SJSA1 (cell line): ENCODE results near the gene DNAAF1. TPM values are rescaled to one million over a fixed set of nuclear protein-coding genes. Genes with fewer than 3 reads are reported as not detected.

Experiments
- DNase-seq, 2 experiments: peaks; one replicate each; pipeline ENCODE4 v3.0.0-alpha.2; 2015 to 2020; ENCODE audit warnings: low spot score in 2 of 2, low read depth in 1 of 2
- H3K27ac ChIP-seq: fragments of 250-450 bp; sonication (Bioruptor Pico); 2 replicates; pipeline ENCODE4 v1.5.1; 2020; ENCODE audit warnings: mild to moderate bottlenecking, moderate library complexity
- H3K27me3 ChIP-seq: fragments of 250-450 bp; sonication (Bioruptor Pico); replicated peaks from 2 replicates; pipeline ENCODE4 v1.5.1; 2020; ENCODE audit warnings: mild to moderate bottlenecking, moderate library complexity
- H3K36me3 ChIP-seq: fragments of 250-450 bp; sonication (Bioruptor Pico); 2 replicates; pipeline ENCODE4 v1.5.1; 2020; ENCODE audit warnings: mild to moderate bottlenecking
- H3K4me1 ChIP-seq: fragments of 250-450 bp; sonication (Bioruptor Pico); replicated peaks from 2 replicates; pipeline ENCODE4 v1.6.1; 2021; ENCODE audit warnings: mild to moderate bottlenecking
- H3K4me3 ChIP-seq: fragments of 250-450 bp; sonication (Bioruptor Pico); 2 replicates; pipeline ENCODE4 v1.5.1; 2020; ENCODE audit warnings: mild to moderate bottlenecking
- H3K9me3 ChIP-seq: fragments of 250-450 bp; sonication (Bioruptor Pico); replicated peaks from 2 replicates; pipeline ENCODE4 v1.5.1; 2020; ENCODE audit warnings: mild to moderate bottlenecking
- total RNA-seq: library from RNA; depleted of rRNA; stranded (reverse); fragments of >200 nt; shearing (Covaris generic); gene quantifications from 2 replicates; pipeline ENCODE4 v1.2.3, GENCODE V29; 2014

DNAAF1 gene
- total RNA-seq, 1 experiment from 2014 or later = not detected

- DNase-seq = no peak
- peaks cover 70% of the 10 kb centered on the region for H3K36me3 ChIP-seq
- H3K9me3 ChIP-seq = no peaks in the 10 kb centered on the region
- H3K27ac ChIP-seq = no peak overlapping the region
- H3K27me3 ChIP-seq = no peaks in the 10 kb centered on the region
- peaks cover 33% of the 10 kb centered on the region for H3K4me1 ChIP-seq
- H3K4me3 ChIP-seq = no peak overlapping the region
Measured at GRCh38 chr16:84178892-84179611, 33.9 kb downstream of the DNAAF1 start.

GRCh38 chr16:84179612-84180320 lies 34.7 kb downstream of the DNAAF1 start:
- Histone ChIP-seq H3K9me3 (no peaks in the 10 kb centered on the region), H3K4me3 (no peak overlapping the region), H3K27ac (no peak overlapping the region), H3K27me3 (no peaks in the 10 kb centered on the region), H3K4me1 (peaks cover 33% of the 10 kb centered on the region), H3K36me3 (peaks cover 77% of the 10 kb centered on the region)
- no peak for DNase-seq

GRCh38 chr16:84180519-84181140 lies 35.5 kb downstream of the DNAAF1 start:
- peaks cover 85% of the 10 kb centered on the region for H3K36me3 ChIP-seq
- no peak overlapping the region for H3K27ac ChIP-seq

GRCh38 chr16:84181144-84181915 lies 36.2 kb downstream of the DNAAF1 start:
- Histone ChIP-seq H3K27me3 (no peaks in the 10 kb centered on the region), H3K4me1 (peaks cover 23% of the 10 kb centered on the region), H3K4me3 (no peak overlapping the region), H3K9me3 (no peaks in the 10 kb centered on the region), H3K36me3 (peaks cover 83% of the 10 kb centered on the region), H3K27ac (no peak overlapping the region)
- no peak for DNase-seq

More at GRCh38 chr16:84180519-84181140, 35.5 kb downstream of the DNAAF1 start:
- peaks cover 26% of the 10 kb centered on the region for H3K4me1 ChIP-seq
- H3K4me3 ChIP-seq = no peak overlapping the region
- DNase-seq = no peak
- H3K27me3 ChIP-seq = no peaks in the 10 kb centered on the region
- H3K9me3 ChIP-seq = no peaks in the 10 kb centered on the region

GRCh38 chr16:84182104-84182503 lies 37.0 kb downstream of the DNAAF1 start:
- Histone ChIP-seq H3K27me3 (no peaks in the 10 kb centered on the region), H3K9me3 (no peaks in the 10 kb centered on the region), H3K36me3 (peaks cover 85% of the 10 kb centered on the region), H3K27ac (no peak overlapping the region), H3K4me1 (peaks cover 15% of the 10 kb centered on the region), H3K4me3 (no peak overlapping the region)
- DNase-seq = no peak

- H3K36me3 ChIP-seq = peaks cover 79% of the 10 kb centered on the region
- no peak overlapping the region for H3K4me3 ChIP-seq
Measured at GRCh38 chr16:84182680-84183571, 37.8 kb downstream of the DNAAF1 start.

GRCh38 chr16:84183572-84183875 lies 38.4 kb downstream of the DNAAF1 start:
- H3K36me3 ChIP-seq = peaks cover 73% of the 10 kb centered on the region
- H3K27ac ChIP-seq = no peak overlapping the region

More at GRCh38 chr16:84182680-84183571, 37.8 kb downstream of the DNAAF1 start:
- no peak for DNase-seq
- H3K9me3 ChIP-seq = no peaks in the 10 kb centered on the region
- H3K4me1 ChIP-seq = peaks cover 7% of the 10 kb centered on the region
- H3K27ac ChIP-seq = no peak overlapping the region
- no peaks in the 10 kb centered on the region for H3K27me3 ChIP-seq

GRCh38 chr16:84183911-84184591 lies 38.9 kb downstream of the DNAAF1 start:
- Histone ChIP-seq H3K4me3 (no peak overlapping the region), H3K4me1 (peaks cover 4% of the 10 kb centered on the region), H3K27ac (no peak overlapping the region), H3K9me3 (no peaks in the 10 kb centered on the region), H3K27me3 (no peaks in the 10 kb centered on the region), H3K36me3 (peaks cover 69% of the 10 kb centered on the region)
- DNase-seq = no peak

More at GRCh38 chr16:84183572-84183875, 38.4 kb downstream of the DNAAF1 start:
- Histone ChIP-seq H3K4me1 (peaks cover 4% of the 10 kb centered on the region), H3K27me3 (no peaks in the 10 kb centered on the region), H3K9me3 (no peaks in the 10 kb centered on the region), H3K4me3 (no peak overlapping the region)
- no peak for DNase-seq

- H3K27me3 ChIP-seq = no peaks in the 10 kb centered on the region
- H3K4me3 ChIP-seq = no peak overlapping the region
- peaks cover 4% of the 10 kb centered on the region for H3K4me1 ChIP-seq
- no peak overlapping the region for H3K27ac ChIP-seq
- no peaks in the 10 kb centered on the region for H3K9me3 ChIP-seq
- peaks cover 62% of the 10 kb centered on the region for H3K36me3 ChIP-seq
- DNase-seq = no peak
Measured at GRCh38 chr16:84184775-84185174, 39.7 kb downstream of the DNAAF1 start.

GRCh38 chr16:84186685-84187437 lies 41.8 kb downstream of the DNAAF1 start, which contains the start of gene TAF1C:
Gene TAF1C (minus strand): TSS chr16:84187057. CDS start chr16:84184988, 2,069 bp downstream.
- H3K9me3 ChIP-seq = no peaks in the 10 kb centered on the region

GRCh38 chr16:84190731-84191388 lies 45.8 kb downstream of the DNAAF1 start, which contains the start of gene ADAD2:
Gene ADAD2 (plus strand): TSS chr16:84191157. CDS start chr16:84191231, 74 bp downstream.
- Histone ChIP-seq H3K27ac (no peak within 1 kb of the TSS), H3K4me3 (no peak within 1 kb of the TSS), H3K9me3 (no peaks in the 10 kb centered on the region), H3K27me3 (no peaks in the 10 kb centered on the region), H3K4me1 (peaks cover 2% of the 10 kb centered on the region), H3K36me3 (peaks cover 3% of the 10 kb centered on the region; the same call in 1 of the 2 replicates)
- no peak for DNase-seq

More at GRCh38 chr16:84186685-84187437, 41.8 kb downstream of the DNAAF1 start, which contains the start of gene TAF1C:
- DNase-seq = peak; percentile 91 to 97
- Histone ChIP-seq H3K27ac (0 out of 2 replicates have a peak within 1 kb of the TSS, but pooled peaks have one; percentile 1), H3K4me3 (peak within 1 kb of the TSS; percentile 72), H3K4me1 (peaks cover 4% of the 10 kb centered on the region), H3K36me3 (peaks cover 42% of the 10 kb centered on the region), H3K27me3 (no peaks in the 10 kb centered on the region)
